Measurements from ENCODE around the gene PHACTR1. TPM values are rescaled to one million over a fixed set of nuclear protein-coding genes. Genes with fewer than 3 reads are reported as not detected.
A peak's percentile ranks its signal among the peaks of the same experiment; 100 is the strongest.

PHACTR1 gene
- total RNA-seq, 1 experiment from 2014 or later: 15.5 TPM

GRCh38 chr6:13299918-13300317 is 583.4 kb downstream of the PHACTR1 start:
- ChIA-PET POLR2A (no interaction called here), CTCF (no interaction called here)
- H3K4me3 Mint-ChIP-seq: no peak overlapping the region
- H3K36me3 Mint-ChIP-seq: peaks cover 38% of the 10 kb centered on the region
- H3K9me3 Mint-ChIP-seq: no peaks in the 10 kb centered on the region
- H3K27me3 Mint-ChIP-seq (ENCODE audit: low read depth): no peaks in the 10 kb centered on the region; the same call in 1 of the 2 replicates
- ATAC-seq (no peak), DNase-seq (ENCODE audit: low spot score) (no peak)
- TF ChIP-seq TP53 (CRISPR knock-in tag; IDR thresholded peaks at IDR 0.05): no peak
- TF ChIP-seq MXD4 (CRISPR knock-in tag; IDR thresholded peaks at IDR 0.05; ENCODE audit: borderline replicate concordance): no peak
- no peak for TF ChIP-seq CTCF (IDR thresholded peaks at IDR 0.05)
- H3K4me1 Mint-ChIP-seq: peaks cover 4% of the 10 kb centered on the region
- H3K27ac Mint-ChIP-seq: no peak overlapping the region

GRCh38 chr6:13300643-13301590 is 584.4 kb downstream of the PHACTR1 start:
- Mint-ChIP-seq H3K4me3 (no peak overlapping the region), H3K4me1 (peaks cover 4% of the 10 kb centered on the region), H3K27ac (no peak overlapping the region), H3K36me3 (peaks cover 36% of the 10 kb centered on the region), H3K9me3 (no peaks in the 10 kb centered on the region), H3K27me3 (ENCODE audit: low read depth) (no peaks in the 10 kb centered on the region; the same call in 1 of the 2 replicates)
- POLR2A ChIA-PET: no interaction called here
- ATAC-seq: peak; percentile 72
- CTCF ChIA-PET: interaction anchor here (1.8 kb wide), 1 partner anchor 26 kb away, joined by 3 read pairs; no protein-coding TSS in a partner anchor
- no peak for DNase-seq (ENCODE audit: low spot score)
- no peak for TF ChIP-seq SMAD3 (CRISPR knock-in tag; IDR thresholded peaks at IDR 0.05; ENCODE audit: borderline replicate concordance)
- TF ChIP-seq RORB (CRISPR knock-in tag; IDR thresholded peaks at IDR 0.05): no peak
- no peak for TF ChIP-seq RELA (CRISPR knock-in tag; IDR thresholded peaks at IDR 0.05; ENCODE audit: borderline replicate concordance)
- TF ChIP-seq MYBL2 (CRISPR knock-in tag; IDR thresholded peaks at IDR 0.05): no peak

GRCh38 chr6:13302291-13302690 is 585.7 kb downstream of the PHACTR1 start:
- Mint-ChIP-seq H3K27ac (no peak overlapping the region), H3K27me3 (ENCODE audit: low read depth) (no peaks in the 10 kb centered on the region; the same call in 1 of the 2 replicates), H3K4me3 (no peak overlapping the region), H3K4me1 (no peaks in the 10 kb centered on the region), H3K36me3 (peaks cover 47% of the 10 kb centered on the region), H3K9me3 (no peaks in the 10 kb centered on the region)
- TF ChIP-seq PREB (CRISPR knock-in tag; IDR thresholded peaks at IDR 0.05; ENCODE audit: borderline replicate concordance) (no peak), HMGA2 (CRISPR knock-in tag; IDR thresholded peaks at IDR 0.05) (no peak), PRDM15 (CRISPR knock-in tag; IDR thresholded peaks at IDR 0.05) (no peak), ATF2 (CRISPR knock-in tag; IDR thresholded peaks at IDR 0.05; ENCODE audit: borderline replicate concordance, low read depth) (no peak), MYBL2 (CRISPR knock-in tag; IDR thresholded peaks at IDR 0.05) (no peak), ESRRA (CRISPR knock-in tag; IDR thresholded peaks at IDR 0.05; ENCODE audit: borderline replicate concordance) (no peak), ZNF219 (CRISPR knock-in tag; IDR thresholded peaks at IDR 0.05; ENCODE audit: borderline replicate concordance) (no peak), NFATC4 (CRISPR knock-in tag; IDR thresholded peaks at IDR 0.05) (no peak)
- no peak for ATAC-seq
- CTCF ChIA-PET: interaction anchor here (1.8 kb wide), 1 partner anchor 28 kb away, joined by 3 read pairs; no protein-coding TSS in a partner anchor
- POLR2A ChIA-PET: no interaction called here
- DNase-seq (ENCODE audit: low spot score): no peak

Measured in WTC11 (cell line).